ENCODE measurements around the gene RPS26.

The RPS26 gene

GRCh38 chr12:56078931-56079722 is 37.4 kb downstream of the RPS26 start:
- DNase-seq (ENCODE audit: low spot score): peak; percentile 46

- DNase-seq (ENCODE audit: low spot score): peak; percentile 58
Measured at GRCh38 chr12:56079723-56080555, 38.2 kb downstream of the RPS26 start, which contains the start of gene ERBB3. ERBB3 (plus strand) TSS chr12:56080165; CDS start chr12:56080301, 136 bp downstream.

- DNase-seq (ENCODE audit: low spot score): no peak
Measured at GRCh38 chr12:56080556-56081138, 38.9 kb downstream of the RPS26 start.

GRCh38 chr12:56081393-56082347 is 40.0 kb downstream of the RPS26 start:
- no peak for DNase-seq (ENCODE audit: low spot score)

- DNase-seq (ENCODE audit: low spot score): no peak
Measured at GRCh38 chr12:56082382-56082781, 40.7 kb downstream of the RPS26 start.

GRCh38 chr12:56082967-56083366 is 41.2 kb downstream of the RPS26 start:
- no peak for DNase-seq (ENCODE audit: low spot score)

- DNase-seq (ENCODE audit: low spot score): peak; percentile 12
Measured at GRCh38 chr12:56084958-56085543, 43.3 kb downstream of the RPS26 start.

GRCh38 chr12:56086096-56086495 is 44.4 kb downstream of the RPS26 start:
- no peak for DNase-seq (ENCODE audit: low spot score)

- no peak for DNase-seq (ENCODE audit: low spot score)
Measured at GRCh38 chr12:56086608-56087007, 44.9 kb downstream of the RPS26 start.

- no peak for DNase-seq (ENCODE audit: low spot score)
Measured at GRCh38 chr12:56087220-56087619, 45.5 kb downstream of the RPS26 start.

Measured in CD4-positive, alpha-beta T cell treated with Interleukin-6 at 100 ng/mL for 8 hours (primary cell).